ENCODE measurements around the gene NUP35.

The NUP35 gene

DNA sequence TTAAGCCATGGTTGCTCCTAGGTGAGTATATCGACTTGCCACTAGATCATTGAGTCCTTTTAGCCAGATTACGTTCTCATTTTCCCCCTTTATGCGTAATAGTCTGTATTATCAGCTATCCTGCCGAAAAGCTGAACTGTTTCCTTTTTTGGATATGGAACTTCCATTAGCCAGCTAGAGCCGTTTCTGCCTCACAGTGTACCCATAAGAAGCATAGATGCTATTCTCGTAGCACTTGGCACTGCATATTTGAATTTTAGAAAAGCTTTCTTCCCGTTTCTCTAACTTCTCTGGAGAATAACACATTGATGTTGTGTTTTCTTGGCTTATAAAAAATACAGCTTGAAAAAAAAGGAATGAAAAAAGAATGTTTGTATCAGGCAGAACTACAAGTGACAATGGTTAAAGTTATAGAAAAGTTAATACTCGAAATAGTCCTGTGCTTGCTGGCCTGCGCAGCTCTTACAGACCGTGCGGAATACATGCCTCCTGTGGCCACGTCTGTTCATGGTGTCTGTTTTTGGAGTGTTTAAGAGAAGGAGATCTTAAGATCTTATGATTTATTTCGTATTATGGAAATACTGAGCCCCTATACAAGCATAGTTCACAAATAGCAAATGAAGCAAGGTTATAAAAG is 45.0 kb upstream of the NUP35 start:
- H3K27me3 ChIP-seq (ENCODE audit: control insufficient read depth in 1 of 2, insufficient read depth in 1 of 2, low read length in 2 of 2) = peaks cover 5 to 9% of the 10 kb centered on the region in 2 experiments
- peak overlapping the region; percentile 8 for H2AFZ ChIP-seq (ENCODE audit: low read depth, low read length)
- no peak overlapping the region for H3K14ac ChIP-seq (ENCODE audit: low read length in 2 of 2)
- H3K79me1 ChIP-seq (replicated peaks; ENCODE audit: low read length, poor library complexity, severe bottlenecking) = no peaks in the 10 kb centered on the region
- no peak overlapping the region for H2BK120ac ChIP-seq (ENCODE audit: low read depth, low read length)
- no peak overlapping the region for H2AK5ac ChIP-seq (ENCODE audit: low read length, severe bottlenecking)
- no peak overlapping the region for H2BK12ac ChIP-seq (ENCODE audit: low read length in 2 of 2)
- H4K8ac ChIP-seq (ENCODE audit: low read length) = peak overlapping the region; percentile 96
- no peak for DNase-seq
- H3K27ac ChIP-seq (ENCODE audit: low read length, poor library complexity, severe bottlenecking) = no peak overlapping the region
- WGBS = 70% methylated on average over 10 of the region's 13 CpGs
- peak overlapping the region; percentile 86 for H3K9ac ChIP-seq (ENCODE audit: low read length)
- H3K23ac ChIP-seq (ENCODE audit: low read length in 2 of 2) = no peak overlapping the region
- H2BK15ac ChIP-seq (ENCODE audit: low read depth, poor library complexity, severe bottlenecking) = no peak overlapping the region
- H3K4me1 ChIP-seq (ENCODE audit: control insufficient read depth, insufficient read depth, low read depth, low read length) = no peaks in the 10 kb centered on the region
- H3K4ac ChIP-seq (ENCODE audit: low read depth in 1 of 2, low read length in 2 of 2) = peak overlapping the region in 1 of 2 experiments; percentile 29
- H3K4me2 ChIP-seq (ENCODE audit: low read length, poor library complexity, severe bottlenecking) = peak overlapping the region; percentile 86
- peak overlapping the region; percentile 28 to 82 for H3K4me3 ChIP-seq (ENCODE audit: insufficient read depth in 1 of 2, low read depth in 1 of 2, low read length in 2 of 2)
- no peak overlapping the region for H2BK5ac ChIP-seq (ENCODE audit: low read depth, low read length, poor library complexity, severe bottlenecking)
- H3K9me3 ChIP-seq (ENCODE audit: control insufficient read depth, low read length) = no peaks in the 10 kb centered on the region
- no peaks in the 10 kb centered on the region for H3K36me3 ChIP-seq (ENCODE audit: control insufficient read depth in 1 of 2, insufficient read depth in 2 of 2, low read depth in 1 of 2, low read length in 2 of 2)
- H3K18ac ChIP-seq (ENCODE audit: low read depth in 1 of 2, low read length in 2 of 2) = peak overlapping the region; percentile 23 to 52
- no peak overlapping the region for H4K91ac ChIP-seq (ENCODE audit: low read length)

DNA sequence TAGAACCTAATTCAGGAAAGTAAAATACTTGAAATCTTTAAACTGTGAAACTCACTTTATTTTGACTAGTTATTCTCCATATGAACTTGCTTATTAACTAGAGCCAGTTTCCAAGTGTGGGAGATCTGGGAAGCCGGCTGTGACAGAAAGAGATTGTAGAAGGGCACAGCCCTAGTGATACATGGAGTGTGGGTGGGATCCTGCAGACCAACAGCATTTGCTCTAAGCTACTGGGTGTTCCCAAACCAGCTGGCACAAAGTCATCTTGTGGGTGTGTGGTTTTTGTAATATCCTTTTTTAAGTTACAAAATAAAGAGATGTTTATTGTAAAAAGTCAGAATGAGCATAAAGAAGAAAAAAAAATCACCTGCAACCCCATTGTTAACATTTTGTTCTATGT is 42.3 kb upstream of the NUP35 start:
- Histone ChIP-seq H3K9me3 (ENCODE audit: control insufficient read depth, low read length) (no peaks in the 10 kb centered on the region), H2BK15ac (ENCODE audit: low read depth, poor library complexity, severe bottlenecking) (no peak overlapping the region), H3K23ac (ENCODE audit: low read length in 2 of 2) (no peak overlapping the region), H2AFZ (ENCODE audit: low read depth, low read length) (no peak overlapping the region), H2BK5ac (ENCODE audit: low read depth, low read length, poor library complexity, severe bottlenecking) (no peak overlapping the region), H2AK5ac (ENCODE audit: low read length, severe bottlenecking) (no peak overlapping the region), H3K27ac (ENCODE audit: low read length, poor library complexity, severe bottlenecking) (no peak overlapping the region), H3K27me3 (ENCODE audit: control insufficient read depth in 1 of 2, insufficient read depth in 1 of 2, low read length in 2 of 2) (no peaks in the 10 kb centered on the region), H4K91ac (ENCODE audit: low read length) (no peak overlapping the region), H3K4me3 (ENCODE audit: insufficient read depth in 1 of 2, low read depth in 1 of 2, low read length in 2 of 2) (no peak overlapping the region), H2BK12ac (ENCODE audit: low read length in 2 of 2) (no peak overlapping the region), H3K4ac (ENCODE audit: low read depth in 1 of 2, low read length in 2 of 2) (no peak overlapping the region), H2BK120ac (ENCODE audit: low read depth, low read length) (no peak overlapping the region), H3K14ac (ENCODE audit: low read length in 2 of 2) (no peak overlapping the region), H3K4me1 (ENCODE audit: control insufficient read depth, insufficient read depth, low read depth, low read length) (no peaks in the 10 kb centered on the region), H4K8ac (ENCODE audit: low read length) (no peak overlapping the region), H3K18ac (ENCODE audit: low read depth in 1 of 2, low read length in 2 of 2) (no peak overlapping the region), H3K36me3 (ENCODE audit: control insufficient read depth in 1 of 2, insufficient read depth in 2 of 2, low read depth in 1 of 2, low read length in 2 of 2) (no peaks in the 10 kb centered on the region), H3K79me1 (replicated peaks; ENCODE audit: low read length, poor library complexity, severe bottlenecking) (no peaks in the 10 kb centered on the region), H3K9ac (ENCODE audit: low read length) (no peak overlapping the region), H3K4me2 (ENCODE audit: low read length, poor library complexity, severe bottlenecking) (no peak overlapping the region)
- 12% methylated on average over 1 of the region's 1 CpG for WGBS
- no peak for DNase-seq

- Histone ChIP-seq H2AK5ac (ENCODE audit: low read length, severe bottlenecking) (no peak overlapping the region), H4K8ac (ENCODE audit: low read length) (no peak overlapping the region), H3K18ac (ENCODE audit: low read depth in 1 of 2, low read length in 2 of 2) (no peak overlapping the region), H2BK120ac (ENCODE audit: low read depth, low read length) (no peak overlapping the region), H2BK15ac (ENCODE audit: low read depth, poor library complexity, severe bottlenecking) (no peak overlapping the region), H2BK5ac (ENCODE audit: low read depth, low read length, poor library complexity, severe bottlenecking) (no peak overlapping the region), H3K27me3 (ENCODE audit: control insufficient read depth in 1 of 2, insufficient read depth in 1 of 2, low read length in 2 of 2) (no peaks in the 10 kb centered on the region), H3K4ac (ENCODE audit: low read depth in 1 of 2, low read length in 2 of 2) (no peak overlapping the region), H3K4me3 (ENCODE audit: insufficient read depth in 1 of 2, low read depth in 1 of 2, low read length in 2 of 2) (no peak overlapping the region), H2AFZ (ENCODE audit: low read depth, low read length) (no peak overlapping the region), H3K23ac (ENCODE audit: low read length in 2 of 2) (no peak overlapping the region), H3K9me3 (ENCODE audit: control insufficient read depth, low read length) (no peaks in the 10 kb centered on the region), H3K27ac (ENCODE audit: low read length, poor library complexity, severe bottlenecking) (no peak overlapping the region), H3K14ac (ENCODE audit: low read length in 2 of 2) (no peak overlapping the region), H3K4me2 (ENCODE audit: low read length, poor library complexity, severe bottlenecking) (no peak overlapping the region), H3K79me1 (replicated peaks; ENCODE audit: low read length, poor library complexity, severe bottlenecking) (no peaks in the 10 kb centered on the region), H3K4me1 (ENCODE audit: control insufficient read depth, insufficient read depth, low read depth, low read length) (no peaks in the 10 kb centered on the region), H3K9ac (ENCODE audit: low read length) (no peak overlapping the region), H4K91ac (ENCODE audit: low read length) (no peak overlapping the region), H2BK12ac (ENCODE audit: low read length in 2 of 2) (no peak overlapping the region), H3K36me3 (ENCODE audit: control insufficient read depth in 1 of 2, insufficient read depth in 2 of 2, low read depth in 1 of 2, low read length in 2 of 2) (no peaks in the 10 kb centered on the region)
- WGBS = 100% methylated on average over 2 of the region's 3 CpGs
- DNase-seq = no peak
Measured at GRCh38 chr2:183088061-183088460, 36.2 kb upstream of the NUP35 start.

GRCh38 chr2:183089192-183089851 is 34.9 kb upstream of the NUP35 start:
- no peak for DNase-seq
- Histone ChIP-seq H3K4me1 (ENCODE audit: control insufficient read depth, insufficient read depth, low read depth, low read length) (no peaks in the 10 kb centered on the region), H4K8ac (ENCODE audit: low read length) (no peak overlapping the region), H4K91ac (ENCODE audit: low read length) (no peak overlapping the region), H2BK5ac (ENCODE audit: low read depth, low read length, poor library complexity, severe bottlenecking) (no peak overlapping the region), H3K18ac (ENCODE audit: low read depth in 1 of 2, low read length in 2 of 2) (no peak overlapping the region), H2BK15ac (ENCODE audit: low read depth, poor library complexity, severe bottlenecking) (no peak overlapping the region), H2BK120ac (ENCODE audit: low read depth, low read length) (no peak overlapping the region), H3K14ac (ENCODE audit: low read length in 2 of 2) (no peak overlapping the region), H3K79me1 (replicated peaks; ENCODE audit: low read length, poor library complexity, severe bottlenecking) (no peaks in the 10 kb centered on the region), H2BK12ac (ENCODE audit: low read length in 2 of 2) (no peak overlapping the region), H3K9me3 (ENCODE audit: control insufficient read depth, low read length) (no peaks in the 10 kb centered on the region), H3K36me3 (ENCODE audit: control insufficient read depth in 1 of 2, insufficient read depth in 2 of 2, low read depth in 1 of 2, low read length in 2 of 2) (no peaks in the 10 kb centered on the region), H3K27me3 (ENCODE audit: control insufficient read depth in 1 of 2, insufficient read depth in 1 of 2, low read length in 2 of 2) (no peaks in the 10 kb centered on the region), H3K4me2 (ENCODE audit: low read length, poor library complexity, severe bottlenecking) (no peak overlapping the region), H3K4ac (ENCODE audit: low read depth in 1 of 2, low read length in 2 of 2) (no peak overlapping the region), H2AFZ (ENCODE audit: low read depth, low read length) (no peak overlapping the region), H3K9ac (ENCODE audit: low read length) (no peak overlapping the region), H3K4me3 (ENCODE audit: insufficient read depth in 1 of 2, low read depth in 1 of 2, low read length in 2 of 2) (no peak overlapping the region), H3K27ac (ENCODE audit: low read length, poor library complexity, severe bottlenecking) (no peak overlapping the region), H3K23ac (ENCODE audit: low read length in 2 of 2) (no peak overlapping the region), H2AK5ac (ENCODE audit: low read length, severe bottlenecking) (no peak overlapping the region)
- WGBS = 89% methylated on average over 5 of the region's 6 CpGs
